B cell (primary cell): ENCODE results near the gene MAML2. TPM values are rescaled to one million over a fixed set of nuclear protein-coding genes. Genes with fewer than 3 reads are reported as not detected.

Experiments used
- ATAC-seq: fragments of 200-7000 bp; cut with Tn5 transposase; one replicate; pipeline ENCODE4 v1.10.0; 2021; ENCODE audit warnings: low read depth, mild to moderate bottlenecking, moderate number of reproducible peaks, moderate library complexity
- CTCF ChIA-PET: fragments of 350-600 bp; sonication (Branson Sonifier 250); formaldehyde crosslinking; loops from one replicate; lab custom pipeline; 2021; ENCODE audit warnings: antibody characterized with exemption, inconsistent platforms; lab: Charles Lee
- POLR2A ChIA-PET: fragments of 350-600 bp; sonication (Branson Sonifier 250); formaldehyde crosslinking; loops from one replicate; lab custom pipeline; 2021; ENCODE audit warnings: antibody characterized with exemption; lab: Charles Lee
- DNase-seq: peaks from one replicate; pipeline ENCODE4 v3.0.0; 2013
- H2AFZ ChIP-seq: 2 replicates; pipeline ENCODE4 v1.6.1; 2012; ENCODE audit warnings: mild to moderate bottlenecking, low read depth, low read length; ENCODE audit not compliant: insufficient read depth, poor library complexity, severe bottlenecking
- H3K27ac ChIP-seq, 2 donors: 1 replicate in 1 of 2; 2 replicates in 1 of 2; pipeline ENCODE4 v1.5.1; 2012 to 2013; ENCODE audit warnings: low read length in 2 of 2, mild to moderate bottlenecking in 2 of 2, moderate library complexity in 1 of 2
- H3K27me3 ChIP-seq, 4 experiments: fragments of 200-600 bp in 1 of 4; sonication (generic) in 1 of 4; replicated peaks in 1 of 4; 1 replicate in 2 of 4; 2 replicates in 2 of 4; pipeline versions ENCODE4 v1.6.1 to v1.7.0; 2013 to 2016; ENCODE audit warnings: low read length in 3 of 4, mild to moderate bottlenecking in 2 of 4, mixed read lengths in 1 of 4, moderate library complexity in 1 of 4; ENCODE audit not compliant: insufficient read depth in 4 of 4, control insufficient read depth in 3 of 4; ENCODE audit errors: control extremely low read depth in 1 of 4
- H3K36me3 ChIP-seq, 2 experiments: replicated peaks in 1 of 2; 1 replicate in 1 of 2; 2 replicates in 1 of 2; pipeline versions ENCODE4 v1.6.1 to v1.7.1; 2013; ENCODE audit warnings: low read length in 1 of 2; ENCODE audit not compliant: insufficient read depth in 2 of 2, control insufficient read depth in 1 of 2; ENCODE audit errors: control extremely low read depth in 1 of 2, extremely low read depth in 1 of 2
- H3K4me1 ChIP-seq, 2 donors: fragments of 200-600 bp in 1 of 2; sonication (generic) in 1 of 2; 1 replicate in 1 of 2; 2 replicates in 1 of 2; pipeline versions ENCODE4 v1.5.1 to v1.6.1; 2013 to 2017; ENCODE audit warnings: low read length in 2 of 2; ENCODE audit not compliant: control insufficient read depth in 2 of 2, insufficient read depth in 2 of 2
- H3K4me2 ChIP-seq: replicated peaks from 2 replicates; pipeline ENCODE3; 2012; ENCODE audit warnings: mild to moderate bottlenecking, low read depth, low read length; ENCODE audit not compliant: poor library complexity, severe bottlenecking
- H3K4me3 ChIP-seq, 5 experiments: fragments of 200-600 bp in 1 of 5; sonication (generic) in 1 of 5; 1 replicate in 3 of 5; 2 replicates in 2 of 5; pipeline versions ENCODE4 v1.5.1 to v1.7.0; 2011 to 2016; ENCODE audit warnings: low read length in 4 of 5, mild to moderate bottlenecking in 4 of 5, low read depth in 2 of 5, control low read depth in 1 of 5, moderate library complexity in 1 of 5; ENCODE audit not compliant: insufficient read depth in 1 of 5; ENCODE audit errors: control extremely low read depth in 1 of 5, extremely low read depth in 1 of 5
- H3K79me2 ChIP-seq: fragments of 200-600 bp; sonication (generic); one replicate; pipeline ENCODE4 v1.6.0; 2016; ENCODE audit warnings: low read length; ENCODE audit not compliant: control insufficient read depth, insufficient read depth
- H3K9ac ChIP-seq: fragments of 200-600 bp; sonication (generic); 2 replicates; pipeline ENCODE4 v1.6.1; 2017; ENCODE audit warnings: mild to moderate bottlenecking, low read length, moderate library complexity
- H3K9me3 ChIP-seq, 3 donors: one replicate each; pipeline versions ENCODE4 v1.6.1 to v1.7.1; 2013; ENCODE audit warnings: low read length in 2 of 3; ENCODE audit not compliant: control insufficient read depth in 2 of 3, insufficient read depth in 1 of 3; ENCODE audit errors: control extremely low read depth in 1 of 3
- H4K20me1 ChIP-seq: 2 replicates; pipeline ENCODE4 v1.6.0; 2012; ENCODE audit warnings: mild to moderate bottlenecking, low read length; ENCODE audit not compliant: insufficient read depth, control insufficient read depth, poor library complexity, severe bottlenecking
- H3K27ac Mint-ChIP-seq: one replicate; pipeline ENCODE4 v1.8.0; 2021; ENCODE audit warnings: mixed read lengths
- H3K27me3 Mint-ChIP-seq: one replicate; pipeline ENCODE4 v1.8.0; 2021; ENCODE audit warnings: mixed read lengths
- H3K4me1 Mint-ChIP-seq: one replicate; pipeline ENCODE4 v1.8.0; 2021; ENCODE audit warnings: mixed read lengths
- H3K4me3 Mint-ChIP-seq: one replicate; pipeline ENCODE4 v1.8.0; 2021; ENCODE audit warnings: mixed read lengths
- H3K9me3 Mint-ChIP-seq: one replicate; pipeline ENCODE4 v1.8.0; 2022; ENCODE audit warnings: mixed read lengths; ENCODE audit not compliant: insufficient read depth
- EZH2 ChIP-seq: IDR thresholded peaks from 2 replicates; pipeline ENCODE4 v1.6.1; 2012; ENCODE audit warnings: borderline replicate concordance, low read depth, mild to moderate bottlenecking, moderate library complexity, low read length; ENCODE audit not compliant: insufficient read depth, poor library complexity, severe bottlenecking
- WGBS: methylation state at CpG from one replicate; pipeline ENCODE4 v1.1.5; 2013; ENCODE audit warnings: missing lambda C conversion rate; ENCODE audit not compliant: insufficient coverage; 5-methylcytosine and 5-hydroxymethylcytosine counted together
- intact Hi-C: fragments of 100-400 bp; cut with micrococcal nuclease; formaldehyde crosslinking; loops from one replicate; pipeline ENCODE4 v1.10.0; 2022
- polyA plus RNA-seq: library from polyadenylated mRNA; depleted of rRNA; stranded (reverse); fragments of >200 nt; gene quantifications from 2 replicates; pipeline ENCODE4 v1.2.3, GENCODE V29; 2012
- total RNA-seq, 2 donors: library from RNA; stranded (reverse); fragments of 120-200 nt in 1 of 2; gene quantifications; 1 replicate in 1 of 2; 2 replicates in 1 of 2; pipeline versions ENCODE4 v1.2.3 to v1.2.4, GENCODE V29; 2013 to 2022
- TF ChIP-seq, protein P1 (sequence below): fragments of 200-600 bp; IDR thresholded peaks from one replicate; pipeline ENCODE4 v1.8.0; 2022; ENCODE audit warnings: antibody characterized with exemption, mild to moderate bottlenecking

MAML2 gene
- total and polyA plus RNA-seq, 2 donors (not counting 1 experiment from before 2014, with no cell fraction given), result 10.7 to 26.4 TPM

DNA sequence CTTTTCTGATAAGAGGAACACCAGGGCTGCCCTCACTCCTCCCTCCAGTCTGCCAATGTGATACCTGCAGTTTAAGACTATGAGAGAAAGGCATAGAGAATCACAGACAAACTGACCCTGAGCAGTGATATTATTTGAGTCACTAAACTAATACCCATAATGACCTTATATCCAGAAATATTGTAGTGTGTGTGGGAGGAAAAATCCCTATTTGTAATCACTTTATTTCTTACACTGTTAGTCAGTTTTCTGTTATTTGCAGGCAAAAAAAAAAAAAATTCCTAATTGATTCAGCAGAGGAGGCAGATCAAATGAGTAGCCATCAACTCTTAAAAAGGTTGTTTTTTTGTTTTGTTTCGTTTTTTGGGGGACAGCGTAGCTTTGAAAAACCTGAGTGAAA, 82.5 kb downstream of the MAML2 start:
- WGBS, result no CpG with 5 or more reads among the region's 2 CpGs
- H3K4me1 ChIP-seq, result peaks cover 52 to 56% of the 10 kb centered on the region in 2 donors
- ATAC-seq (no peak), DNase-seq (no peak)
- Mint-ChIP-seq H3K27me3 (no peaks in the 10 kb centered on the region), H3K9me3 (no peaks in the 10 kb centered on the region), H3K4me3 (no peak overlapping the region), H3K27ac (peak overlapping the region; percentile 97), H3K4me1 (peaks cover 68% of the 10 kb centered on the region)
- ChIA-PET POLR2A (interaction anchor here (0.6 to 1.6 kb wide), 2 partner anchors 18 to 81 kb away, joined by 5 read pairs; no protein-coding TSS in a partner anchor), CTCF (interaction anchor here (1.2 to 4.3 kb wide), 2 partner anchors 78 to 82 kb away, joined by 4 to 32 read pairs; partner anchors contain the start of gene MAML2)
- H3K9me3 ChIP-seq, result no peaks in the 10 kb centered on the region
- no peaks in the 10 kb centered on the region for H3K27me3 ChIP-seq
- H3K9ac ChIP-seq, result no peak overlapping the region
- peaks cover 4% of the 10 kb centered on the region for H3K79me2 ChIP-seq
- H3K27ac ChIP-seq, result peak overlapping the region; percentile 25 to 95
- no peaks in the 10 kb centered on the region for H4K20me1 ChIP-seq
- no peak overlapping the region for H2AFZ ChIP-seq
- intact Hi-C loops, result no loop called here
- no peak overlapping the region for H3K4me3 ChIP-seq
- H3K36me3 ChIP-seq, result no peaks in the 10 kb centered on the region
- H3K4me2 ChIP-seq, result peak overlapping the region; percentile 78
- TF ChIP-seq, protein P1, sequence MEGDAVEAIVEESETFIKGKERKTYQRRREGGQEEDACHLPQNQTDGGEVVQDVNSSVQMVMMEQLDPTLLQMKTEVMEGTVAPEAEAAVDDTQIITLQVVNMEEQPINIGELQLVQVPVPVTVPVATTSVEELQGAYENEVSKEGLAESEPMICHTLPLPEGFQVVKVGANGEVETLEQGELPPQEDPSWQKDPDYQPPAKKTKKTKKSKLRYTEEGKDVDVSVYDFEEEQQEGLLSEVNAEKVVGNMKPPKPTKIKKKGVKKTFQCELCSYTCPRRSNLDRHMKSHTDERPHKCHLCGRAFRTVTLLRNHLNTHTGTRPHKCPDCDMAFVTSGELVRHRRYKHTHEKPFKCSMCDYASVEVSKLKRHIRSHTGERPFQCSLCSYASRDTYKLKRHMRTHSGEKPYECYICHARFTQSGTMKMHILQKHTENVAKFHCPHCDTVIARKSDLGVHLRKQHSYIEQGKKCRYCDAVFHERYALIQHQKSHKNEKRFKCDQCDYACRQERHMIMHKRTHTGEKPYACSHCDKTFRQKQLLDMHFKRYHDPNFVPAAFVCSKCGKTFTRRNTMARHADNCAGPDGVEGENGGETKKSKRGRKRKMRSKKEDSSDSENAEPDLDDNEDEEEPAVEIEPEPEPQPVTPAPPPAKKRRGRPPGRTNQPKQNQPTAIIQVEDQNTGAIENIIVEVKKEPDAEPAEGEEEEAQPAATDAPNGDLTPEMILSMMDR, result no peak
- no peak for TF ChIP-seq EZH2

GRCh38 chr11:96260067-96260511, 82.9 kb downstream of the MAML2 start:
- Histone ChIP-seq H3K27ac (peak overlapping the region; percentile 95 to 99), H3K4me3 (no peak overlapping the region), H2AFZ (no peak overlapping the region), H3K27me3 (no peaks in the 10 kb centered on the region), H3K9ac (no peak overlapping the region), H3K36me3 (no peaks in the 10 kb centered on the region), H3K4me1 (peaks cover 56 to 61% of the 10 kb centered on the region in 2 donors), H3K79me2 (peaks cover 8% of the 10 kb centered on the region), H3K9me3 (no peaks in the 10 kb centered on the region), H3K4me2 (peak overlapping the region; percentile 78), H4K20me1 (no peaks in the 10 kb centered on the region)
- WGBS, result no CpG with 5 or more reads among the region's 3 CpGs
- DNase-seq, result no peak
- H3K4me3 Mint-ChIP-seq, result peak overlapping the region; percentile 45
- CTCF ChIA-PET, result interaction anchor here (4.3 kb wide), 1 partner anchor 82 kb away, joined by 32 read pairs; the partner anchor contains the start of gene MAML2
- peak overlapping the region; percentile 97 for H3K27ac Mint-ChIP-seq
- no peaks in the 10 kb centered on the region for H3K9me3 Mint-ChIP-seq
- POLR2A ChIA-PET, result interaction anchor here (0.6 to 1.6 kb wide), 2 partner anchors 17 to 82 kb away, joined by 5 read pairs; no protein-coding TSS in a partner anchor
- no peaks in the 10 kb centered on the region for H3K27me3 Mint-ChIP-seq
- TF ChIP-seq, protein P1, result no peak
- no peak for TF ChIP-seq EZH2
- no peak for ATAC-seq
- intact Hi-C loops, result no loop called here
- peaks cover 68% of the 10 kb centered on the region for H3K4me1 Mint-ChIP-seq
